Fibroblast of villous mesenchyme (primary cell): Measurements from ENCODE around the gene TEX36. TPM values are rescaled to one million over a fixed set of nuclear protein-coding genes. Genes with fewer than 3 reads are reported as not detected.
"Not testable (repeated sequence)": the region's sequence is repeated elsewhere in the genome, so short reads cannot be mapped to it uniquely, and the experiment has no call there.

Source experiments
- DNase-seq: peaks from one replicate; pipeline ENCODE4 v3.0.0-alpha.2; 2010; ENCODE audit warnings: low read depth
- H3K4me3 ChIP-seq: 2 replicates; pipeline ENCODE4 v1.5.1; 2011; ENCODE audit warnings: low read depth, mild to moderate bottlenecking, low read length
- total RNA-seq: library from RNA; depleted of rRNA; stranded (reverse); fragments of >200 nt; gene quantifications from 2 replicates; pipeline ENCODE4 v1.2.3, GENCODE V29; 2012
- TF ChIP-seq, protein P1 (sequence below): IDR thresholded peaks from 2 replicates; pipeline ENCODE4 v1.5.1; 2012; ENCODE audit warnings: low read depth, mild to moderate bottlenecking, low read length; ENCODE audit not compliant: insufficient read depth

Gene TEX36
- total RNA-seq, 1 donor, result not detected

DNA sequence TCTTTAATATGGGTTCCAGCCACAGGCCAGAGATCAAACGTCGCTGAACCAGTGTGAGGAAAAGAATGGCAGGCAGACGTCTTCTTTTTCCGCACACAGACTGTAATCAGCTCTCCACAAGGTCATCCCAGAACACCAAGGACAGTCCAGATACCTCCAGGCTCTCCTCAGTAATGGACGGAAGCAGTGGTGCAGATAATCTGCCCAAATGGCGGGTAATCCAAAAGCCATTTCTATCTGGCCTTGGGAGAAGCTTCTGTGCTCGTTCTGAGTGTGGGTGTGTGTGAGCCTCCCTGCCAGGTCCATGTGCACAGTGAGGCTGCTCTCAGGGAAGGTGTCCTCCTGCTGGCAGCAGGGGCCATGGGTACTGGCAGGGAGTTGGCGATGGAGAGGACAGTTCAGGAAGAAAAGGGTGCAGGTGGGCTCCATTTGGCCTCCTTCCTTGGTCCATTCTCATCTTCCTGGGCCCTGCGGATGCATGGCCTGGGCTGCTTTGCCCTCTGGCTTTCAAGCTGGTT is 15.6 kb upstream of the TEX36 start:
- DNase-seq, result no peak
- TF ChIP-seq, protein P1, sequence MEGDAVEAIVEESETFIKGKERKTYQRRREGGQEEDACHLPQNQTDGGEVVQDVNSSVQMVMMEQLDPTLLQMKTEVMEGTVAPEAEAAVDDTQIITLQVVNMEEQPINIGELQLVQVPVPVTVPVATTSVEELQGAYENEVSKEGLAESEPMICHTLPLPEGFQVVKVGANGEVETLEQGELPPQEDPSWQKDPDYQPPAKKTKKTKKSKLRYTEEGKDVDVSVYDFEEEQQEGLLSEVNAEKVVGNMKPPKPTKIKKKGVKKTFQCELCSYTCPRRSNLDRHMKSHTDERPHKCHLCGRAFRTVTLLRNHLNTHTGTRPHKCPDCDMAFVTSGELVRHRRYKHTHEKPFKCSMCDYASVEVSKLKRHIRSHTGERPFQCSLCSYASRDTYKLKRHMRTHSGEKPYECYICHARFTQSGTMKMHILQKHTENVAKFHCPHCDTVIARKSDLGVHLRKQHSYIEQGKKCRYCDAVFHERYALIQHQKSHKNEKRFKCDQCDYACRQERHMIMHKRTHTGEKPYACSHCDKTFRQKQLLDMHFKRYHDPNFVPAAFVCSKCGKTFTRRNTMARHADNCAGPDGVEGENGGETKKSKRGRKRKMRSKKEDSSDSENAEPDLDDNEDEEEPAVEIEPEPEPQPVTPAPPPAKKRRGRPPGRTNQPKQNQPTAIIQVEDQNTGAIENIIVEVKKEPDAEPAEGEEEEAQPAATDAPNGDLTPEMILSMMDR, result peak; percentile 4
- no peak overlapping the region for H3K4me3 ChIP-seq

DNA sequence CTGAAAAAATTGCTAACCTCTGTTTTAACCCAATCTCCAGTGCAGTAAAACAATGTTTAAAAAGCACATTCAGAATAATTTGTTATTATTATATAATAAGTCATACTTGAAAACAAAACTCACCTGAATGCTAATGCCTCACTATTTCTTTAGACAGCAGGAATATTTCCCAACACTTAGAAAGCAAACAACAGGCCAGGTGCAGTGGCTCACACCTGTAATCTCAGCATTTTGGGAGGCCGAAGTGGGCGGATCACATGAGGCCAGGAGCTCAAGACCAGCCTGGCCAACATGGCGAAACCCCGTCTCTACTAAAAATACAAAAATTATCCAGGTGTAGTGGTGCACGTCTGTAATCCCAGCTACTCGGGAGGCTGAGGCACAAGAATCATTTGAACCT is 13.9 kb upstream of the TEX36 start:
- DNase-seq, result not testable (repeated sequence)

DNA sequence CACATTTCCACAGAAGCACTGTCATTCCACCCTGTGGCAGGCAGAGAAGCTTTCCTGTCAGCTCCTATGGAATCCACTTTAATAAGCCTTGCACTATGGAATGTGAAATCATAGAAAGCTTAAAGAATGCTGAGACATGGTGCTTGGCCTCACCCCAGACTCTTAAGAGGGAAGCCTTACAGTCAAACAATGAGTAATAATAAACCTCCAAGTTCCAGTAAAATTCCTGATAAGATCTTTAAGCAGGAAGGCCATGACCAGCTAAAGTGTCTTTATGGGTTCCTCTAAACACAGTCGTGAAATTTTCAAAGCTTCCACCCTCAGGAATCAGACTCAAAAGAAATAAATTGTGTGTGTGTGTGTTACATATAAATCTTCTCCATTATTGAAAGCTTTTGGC is 11.9 kb upstream of the TEX36 start:
- TF ChIP-seq, protein P1, result no peak
- H3K4me3 ChIP-seq, result no peak overlapping the region
- DNase-seq, result peak; percentile 61

More for the DNA sequence above, 13.9 kb upstream of the TEX36 start:
- not testable (repeated sequence) for H3K4me3 ChIP-seq

DNA sequence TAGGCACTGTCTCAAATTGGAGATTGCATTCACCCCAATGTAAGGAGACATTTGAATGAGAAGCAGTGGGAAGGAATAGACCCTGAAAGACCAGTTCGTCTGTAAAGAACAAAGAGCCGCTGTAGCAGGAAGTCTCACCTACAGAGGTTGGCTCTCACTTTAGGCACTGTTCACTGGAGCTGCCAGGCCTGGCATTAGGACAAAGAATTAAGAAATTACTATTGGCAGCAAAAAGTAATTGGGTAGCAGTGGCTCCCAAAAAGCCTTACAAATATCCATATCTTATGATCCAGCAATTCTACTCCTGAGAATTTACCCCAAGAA is 10.5 kb upstream of the TEX36 start:
- TF ChIP-seq, protein P1, result no peak
- H3K4me3 ChIP-seq, result no peak overlapping the region
- DNase-seq, result no peak

DNA sequence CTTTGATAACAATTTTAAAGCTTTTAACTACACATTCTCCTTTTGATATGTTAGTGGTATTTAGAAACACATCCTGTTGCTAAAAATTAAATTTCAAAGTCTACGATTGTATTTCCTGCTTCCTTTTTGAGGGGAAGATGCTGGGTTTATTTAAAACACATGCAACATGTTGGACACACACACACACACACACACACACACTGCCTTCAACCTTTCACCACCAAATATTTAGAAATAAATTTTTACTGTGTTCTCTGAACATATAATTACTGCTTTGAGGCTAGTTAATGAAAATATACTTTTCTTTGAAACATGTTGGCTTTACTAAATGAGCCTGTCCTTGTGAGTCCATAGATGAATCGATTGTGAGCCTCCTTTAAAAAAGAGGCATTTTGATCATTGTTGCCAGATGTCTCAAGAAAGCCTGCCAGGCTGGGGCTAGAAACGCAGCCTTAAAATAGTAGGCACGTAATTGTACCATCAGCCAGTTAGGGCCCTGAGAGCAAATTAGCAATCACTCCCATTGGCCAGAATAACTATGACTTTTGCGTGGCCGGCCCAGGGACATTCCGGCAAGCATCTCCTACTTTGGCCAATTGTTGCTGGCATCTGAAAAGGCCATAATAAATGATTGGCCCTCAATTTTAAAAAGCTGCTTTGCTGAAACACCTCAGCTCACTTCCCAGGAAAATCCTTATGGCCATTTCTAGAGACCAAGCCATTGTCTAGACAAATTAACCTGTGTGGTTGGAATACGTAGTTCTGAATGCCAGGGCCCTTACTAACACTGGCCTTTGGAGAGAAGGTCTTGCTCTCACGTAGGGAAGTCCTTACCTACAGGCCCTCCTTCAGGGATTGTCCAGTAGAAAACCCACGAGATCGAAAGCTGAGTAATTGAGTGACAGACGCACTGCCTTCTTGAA is 9.9 kb upstream of the TEX36 start:
- DNase-seq, result no peak

DNA sequence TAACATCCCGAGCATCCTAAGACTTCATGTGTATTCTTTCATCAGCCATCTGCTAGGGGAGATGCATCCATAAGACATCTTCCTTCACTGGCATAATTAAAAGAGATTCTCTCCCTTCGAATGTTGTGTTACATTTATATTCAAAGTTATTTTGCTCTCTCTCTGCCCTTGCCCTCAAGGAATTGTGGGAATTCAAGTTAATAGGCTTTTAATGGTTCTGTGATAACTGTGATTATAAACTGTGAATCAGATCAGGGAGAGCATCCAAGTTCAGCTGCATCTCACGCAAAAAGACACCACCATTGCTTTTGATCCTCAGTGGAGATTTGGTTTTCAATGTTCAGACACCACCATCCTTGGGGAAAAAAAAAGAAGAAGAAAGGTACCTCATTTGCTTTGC is 9.2 kb upstream of the TEX36 start:
- TF ChIP-seq, protein P1, result no peak
- DNase-seq, result no peak
- H3K4me3 ChIP-seq, result no peak overlapping the region

More for the DNA sequence above, 9.9 kb upstream of the TEX36 start:
- TF ChIP-seq, protein P1, result no peak
- H3K4me3 ChIP-seq, result no peak overlapping the region

DNA sequence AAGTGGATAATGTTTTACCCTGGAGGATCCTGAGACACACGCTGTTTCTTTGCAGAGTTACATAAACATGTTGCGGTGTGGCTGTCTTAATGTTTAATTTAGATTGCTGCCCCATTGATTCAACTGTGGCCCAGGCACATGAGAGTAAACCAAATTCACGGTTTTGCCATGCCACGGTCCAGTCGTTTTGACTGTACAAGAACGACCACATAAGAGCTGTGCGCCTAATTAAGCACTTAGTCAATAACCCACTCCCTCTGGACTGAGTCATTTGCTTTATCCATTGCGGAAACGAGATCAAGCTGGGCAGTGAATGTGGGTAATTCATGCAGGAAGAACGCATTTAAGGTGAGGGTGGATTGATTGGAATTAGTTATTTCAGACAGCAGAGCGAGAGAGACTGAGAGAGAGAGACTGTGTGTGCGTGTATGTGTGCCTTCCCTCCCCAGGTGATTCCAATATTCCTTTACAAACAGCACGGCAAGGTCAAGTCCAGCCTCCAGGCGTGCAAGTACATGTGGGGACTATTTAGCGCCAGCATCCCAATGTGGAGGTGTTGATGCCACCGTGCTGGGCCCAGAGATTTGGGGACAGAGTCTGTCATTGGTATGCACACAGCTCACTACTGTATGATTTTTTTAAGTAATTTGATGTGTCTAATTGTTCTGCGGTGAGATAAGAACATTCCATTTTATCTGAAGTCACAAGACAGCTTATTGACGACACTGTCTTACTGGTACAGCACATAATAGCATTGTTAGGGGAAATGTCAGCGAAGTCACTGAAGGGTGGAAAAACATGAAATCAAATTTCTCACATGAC is 8.4 kb upstream of the TEX36 start:
- no peak overlapping the region for H3K4me3 ChIP-seq
- DNase-seq, result no peak
- TF ChIP-seq, protein P1, result no peak
